GM10248 (cell line): Measurements from ENCODE around the gene SDK2.
A peak's percentile ranks its signal among the peaks of the same experiment; 100 is the strongest.

Experiments
- CTCF ChIA-PET: fragments of 300-600 bp; sonication (Branson Sonifier 250); formaldehyde crosslinking; extraction: SDS; loops from one replicate; lab custom pipeline; 2021; ENCODE audit warnings: antibody characterized with exemption; lab: Yijun Ruan, JAX
- POLR2A ChIA-PET: fragments of 350-650 bp; sonication (Branson Sonifier 250); formaldehyde crosslinking; extraction: SDS; loops from one replicate; lab custom pipeline; 2020; ENCODE audit warnings: antibody characterized with exemption; lab: Yijun Ruan, JAX
- DNase-seq: peaks from one replicate; pipeline ENCODE4 v3.0.0; 2012; ENCODE audit errors: extremely low spot score
- CTCF ChIP-seq: IDR thresholded peaks from 2 replicates; pipeline ENCODE4 v1.5.1; 2012; ENCODE audit warnings: mild to moderate bottlenecking, low read depth; ENCODE audit errors: extremely low read depth, missing control alignments, control extremely low read depth

Gene SDK2

GRCh38 chr17:73554498-73554897 lies 89.7 kb downstream of the SDK2 start:
- ChIA-PET CTCF (interaction anchor here (1.5 kb wide), 2 partner anchors 30 to 524 kb away, joined by 3 read pairs; no protein-coding TSS in a partner anchor), POLR2A (no interaction called here)
- no peak for TF ChIP-seq CTCF
- no peak for DNase-seq

- ChIA-PET POLR2A (no interaction called here), CTCF (no interaction called here)
- no peak for DNase-seq
- TF ChIP-seq CTCF, result no peak
Observed at GRCh38 chr17:73553311-73553710, 90.9 kb downstream of the SDK2 start.

- DNase-seq, result no peak
- ChIA-PET POLR2A (no interaction called here), CTCF (no interaction called here)
Observed at GRCh38 chr17:73552300-73553048, 91.8 kb downstream of the SDK2 start.

GRCh38 chr17:73551759-73552158 lies 92.5 kb downstream of the SDK2 start:
- POLR2A ChIA-PET, result no interaction called here
- no peak for TF ChIP-seq CTCF
- CTCF ChIA-PET, result no interaction called here
- peak; percentile 47 for DNase-seq

More at GRCh38 chr17:73552300-73553048, 91.8 kb downstream of the SDK2 start:
- no peak for TF ChIP-seq CTCF

GRCh38 chr17:73551144-73551543 lies 93.1 kb downstream of the SDK2 start:
- CTCF ChIA-PET, result no interaction called here
- no peak for TF ChIP-seq CTCF
- POLR2A ChIA-PET, result no interaction called here
- DNase-seq, result no peak

GRCh38 chr17:73550556-73550955 lies 93.7 kb downstream of the SDK2 start:
- TF ChIP-seq CTCF, result no peak
- no peak for DNase-seq
- CTCF ChIA-PET, result no interaction called here
- POLR2A ChIA-PET, result no interaction called here
